Measurements from ENCODE around the gene RHBDF2. TPM values are rescaled to one million over a fixed set of nuclear protein-coding genes. Genes with fewer than 3 reads are reported as not detected.

RHBDF2 gene
- total RNA-seq, 1 donor from 2014 or later: 97.1 TPM

Other genes with a start within 250 kb of the RHBDF2 start
- 287 and 292 TPM in 2 replicates for gene UBALD2, start 236.1 kb downstream of the RHBDF2 start, total RNA-seq
- 4.2 and 5.1 TPM in 2 replicates for gene QRICH2, start 193.1 kb downstream of the RHBDF2 start, total RNA-seq
- gene PRPSAP1, start 147.5 kb downstream of the RHBDF2 start, total RNA-seq: 48.0 and 48.8 TPM in 2 replicates
- 2.3 and 2.5 TPM in 2 replicates for gene SPHK1, start 116.8 kb downstream of the RHBDF2 start, total RNA-seq
- gene UBE2O, start 48.3 kb downstream of the RHBDF2 start, total RNA-seq: 41.2 and 41.9 TPM in 2 replicates
- not detected in 2 replicates for gene AANAT, start 33.8 kb downstream of the RHBDF2 start, total RNA-seq
- gene CYGB, start 36.3 kb upstream of the RHBDF2 start, total RNA-seq: 0.29 TPM in 2 replicates
- gene PRCD, start 38.6 kb upstream of the RHBDF2 start, total RNA-seq: not detected in 2 replicates
- not detected in 2 replicates for gene ST6GALNAC2, start 84.4 kb upstream of the RHBDF2 start, total RNA-seq
- gene ST6GALNAC1, start 142.3 kb upstream of the RHBDF2 start, total RNA-seq: 1.1 and 3.2 TPM in 2 replicates
- 4.2 and 4.4 TPM in 2 replicates for gene MXRA7, start 209.5 kb upstream of the RHBDF2 start, total RNA-seq
- gene JMJD6, start 225.2 kb upstream of the RHBDF2 start, total RNA-seq: 69.6 and 73.4 TPM in 2 replicates
- gene METTL23, start 225.4 kb upstream of the RHBDF2 start, total RNA-seq: 39.5 and 47.3 TPM in 2 replicates
- gene SRSF2, start 235.9 kb upstream of the RHBDF2 start, total RNA-seq: 401 and 414 TPM in 2 replicates
- 24.6 and 25.1 TPM in 2 replicates for gene MFSD11, start 236.7 kb upstream of the RHBDF2 start, total RNA-seq